GM12891 (cell line): ENCODE results near the gene PTPRG.

Experiments used
- PAX5 ChIP-seq: IDR thresholded peaks from 2 replicates; pipeline ENCODE4 v1.6.1; 2011; ENCODE audit warnings: low read length, moderate library complexity, mild to moderate bottlenecking; ENCODE audit not compliant: insufficient read depth, severe bottlenecking
- POLR2A ChIP-seq: IDR thresholded peaks from 2 replicates; pipeline ENCODE4 v1.6.1; 2011; ENCODE audit warnings: low read depth, low read length, control low read depth
- POLR2AphosphoS5 ChIP-seq: IDR thresholded peaks from 2 replicates; pipeline ENCODE4 v1.6.1; 2011; ENCODE audit warnings: low read depth, low read length, control low read depth
- POU2F2 ChIP-seq: IDR thresholded peaks from 2 replicates; pipeline ENCODE4 v1.6.1; 2011; ENCODE audit warnings: low read depth, mild to moderate bottlenecking, control low read depth, low read length, moderate library complexity
- SPI1 ChIP-seq: IDR thresholded peaks from 2 replicates; pipeline ENCODE4 v1.6.1; 2011; ENCODE audit warnings: low read depth, low read length, control low read depth
- TAF1 ChIP-seq: IDR thresholded peaks from 2 replicates; pipeline ENCODE4 v1.6.1; 2011; ENCODE audit warnings: low read depth, low read length, control low read depth

GRCh38 chr3:61702453-61702852 lies 141.1 kb downstream of the PTPRG start:
- TF ChIP-seq SPI1 (no peak), POLR2A (no peak), POLR2AphosphoS5 (no peak), TAF1 (no peak), POU2F2 (no peak), PAX5 (no peak)
